GM18505 (cell line): ENCODE results near the gene CLDND2.
A peak's percentile ranks its signal among the peaks of the same experiment; 100 is the strongest.

Experiments used
- ATAC-seq: cut with Tn5 transposase; IDR thresholded peaks from one replicate; pipeline ENCODE4 v1.9.1; 2021; ENCODE audit not compliant: unreplicated experiment
- POLR2A ChIP-seq: IDR thresholded peaks from 4 replicates; pipeline ENCODE4 v1.6.1; 2011; ENCODE audit warnings: borderline replicate concordance; ENCODE audit not compliant: insufficient read depth, insufficient read length; ENCODE audit errors: extremely low read depth

CLDND2 gene

DNA sequence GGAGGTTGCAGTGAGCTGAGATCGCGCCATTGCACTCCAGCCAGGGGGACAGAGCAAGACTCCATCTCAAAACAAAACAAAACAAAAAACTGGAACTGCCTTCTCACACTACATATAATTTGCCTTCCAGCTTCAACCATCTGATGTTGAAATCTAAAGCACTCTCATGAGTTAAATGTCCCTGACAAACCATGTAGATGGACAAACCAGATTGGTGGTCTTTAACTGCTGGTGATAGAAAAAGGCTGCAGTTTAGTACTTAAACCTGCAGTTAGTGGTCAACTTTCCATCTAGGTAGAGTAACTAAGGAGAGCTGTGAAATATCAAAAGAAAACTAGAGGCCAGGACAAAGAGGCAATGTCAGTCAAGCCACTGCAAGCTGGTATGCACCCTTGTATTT lies 27.4 kb upstream of the CLDND2 start:
- no peak for TF ChIP-seq POLR2A
- ATAC-seq, result no peak

DNA sequence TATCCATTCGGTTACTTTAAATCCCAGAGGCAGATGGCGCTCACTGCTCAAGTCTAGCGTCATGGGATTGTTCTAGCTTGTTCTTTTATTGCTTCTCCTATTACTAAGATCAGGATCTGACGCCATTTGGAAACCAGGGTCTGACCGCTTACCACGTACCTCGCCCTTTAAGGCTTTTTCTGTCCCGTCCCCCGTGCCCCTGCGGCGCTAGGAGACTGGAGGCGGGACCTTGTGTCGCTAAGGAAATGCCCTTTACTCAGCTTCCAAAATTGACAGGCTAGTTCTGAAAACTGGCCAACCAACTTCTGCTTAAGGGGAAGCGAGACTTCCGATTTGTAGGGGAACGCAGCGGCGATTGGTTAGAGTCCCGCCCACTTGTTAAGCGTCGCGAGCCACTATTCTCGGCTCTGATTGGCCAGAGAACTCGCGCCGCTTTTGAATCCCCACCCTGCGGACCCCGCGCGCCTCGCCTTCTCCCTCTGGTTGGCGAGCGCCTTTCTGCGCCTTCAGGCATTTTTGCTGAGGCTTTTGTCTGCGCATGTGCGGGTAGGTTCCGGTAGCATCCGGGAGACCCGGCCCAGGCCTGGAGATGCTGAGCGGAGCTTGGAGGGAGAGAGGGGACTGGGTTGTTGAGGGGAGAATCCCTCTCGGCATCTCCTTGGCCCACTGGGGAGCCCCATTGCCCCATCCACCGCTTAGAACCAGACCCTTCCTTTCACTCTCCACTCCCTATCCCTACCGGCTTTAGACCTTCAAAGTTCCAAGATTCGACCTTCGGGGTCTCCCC lies 25.4 kb upstream of the CLDND2 start:
- peak; percentile 81 for TF ChIP-seq POLR2A
- ATAC-seq, result peak; percentile 82

DNA sequence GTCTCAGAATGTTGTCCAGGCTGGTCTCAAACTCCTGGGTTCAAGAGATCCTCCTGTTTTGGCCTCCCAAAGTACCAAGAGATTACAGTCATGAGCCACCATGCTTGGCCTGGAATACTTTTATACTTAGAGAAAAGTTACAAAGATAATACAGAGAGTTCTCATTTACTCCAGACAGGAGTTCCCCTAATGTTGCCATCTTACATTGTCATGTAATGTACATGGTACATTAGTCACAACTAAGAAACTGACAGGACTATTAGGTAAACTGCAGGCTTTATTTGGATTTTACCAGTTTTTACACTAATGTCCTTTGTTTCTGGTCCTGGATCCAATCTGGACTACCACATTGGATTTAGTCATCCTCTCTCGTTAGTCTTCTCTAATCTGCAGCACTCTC lies 23.9 kb upstream of the CLDND2 start:
- no peak for ATAC-seq
- no peak for TF ChIP-seq POLR2A

DNA sequence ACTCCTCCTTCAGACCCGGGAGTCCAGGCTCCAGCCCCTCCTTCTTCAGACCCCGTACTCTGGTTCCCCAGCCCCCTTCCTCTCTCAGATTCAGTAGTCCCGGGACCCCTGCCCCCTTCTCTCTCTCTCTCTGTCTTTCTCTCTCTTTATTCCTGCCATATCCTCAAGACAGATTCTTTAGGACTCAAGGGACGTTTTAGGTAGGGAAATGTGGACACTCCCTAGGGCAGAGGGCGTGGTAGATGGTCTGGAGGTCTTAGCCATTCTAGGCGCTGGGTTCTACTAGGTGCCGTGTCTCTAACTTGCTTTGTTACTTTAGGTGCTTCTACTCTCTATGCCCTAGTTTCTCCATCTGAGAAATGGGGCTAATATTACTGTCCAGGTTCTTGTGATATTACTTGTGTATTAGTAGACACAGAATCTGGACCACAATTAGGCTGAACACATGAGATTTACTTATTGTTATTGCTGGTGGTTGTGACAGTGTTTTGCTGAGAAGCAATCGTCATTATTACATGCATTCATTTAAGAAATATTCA lies 22.3 kb upstream of the CLDND2 start:
- no peak for ATAC-seq
- TF ChIP-seq POLR2A, result no peak

DNA sequence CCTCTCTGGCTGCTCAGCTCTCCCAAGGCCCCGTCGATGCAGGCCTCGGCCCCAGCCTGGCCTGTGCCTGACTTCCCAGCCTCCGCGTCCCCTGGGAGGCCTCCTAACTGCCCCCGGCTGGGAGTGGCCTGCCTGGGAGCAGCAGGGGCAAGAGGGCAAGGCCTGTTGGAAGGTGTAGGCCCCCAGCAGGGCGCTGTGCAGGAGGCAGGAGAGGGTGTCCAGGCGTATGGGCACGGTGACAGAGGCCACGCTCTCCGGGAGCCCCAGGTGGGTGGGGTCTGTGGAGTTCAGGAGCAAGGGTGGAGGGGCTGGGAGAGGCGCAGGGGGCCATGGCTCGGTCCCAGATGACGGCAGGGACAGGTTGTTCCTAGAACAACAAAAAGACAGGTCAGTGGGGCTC lies 20.3 kb upstream of the CLDND2 start:
- no peak for ATAC-seq
- no peak for TF ChIP-seq POLR2A

DNA sequence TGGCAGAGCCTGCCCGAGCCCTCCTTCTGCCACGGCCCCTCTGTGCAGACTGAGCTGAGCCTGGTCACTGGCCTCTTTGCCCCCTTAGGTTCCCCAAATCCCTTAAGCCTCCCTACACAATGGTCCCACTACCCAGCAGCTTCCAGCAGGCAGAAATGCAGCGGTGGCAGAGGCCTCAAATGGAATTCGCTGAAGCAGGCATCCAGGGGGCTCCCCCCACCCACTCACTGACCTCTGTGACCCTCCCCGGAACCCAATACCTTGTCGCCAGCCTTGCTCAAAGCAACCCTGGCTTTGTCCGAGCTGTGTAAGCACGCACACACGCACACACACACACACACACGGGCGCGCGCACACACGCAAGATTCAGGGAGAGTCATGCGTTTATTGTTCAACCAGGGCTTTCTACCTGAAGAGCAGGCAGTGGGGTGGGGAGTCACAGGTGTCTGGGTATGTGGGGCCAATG lies 19.2 kb upstream of the CLDND2 start, which contains the start of gene LIM2:
LIM2 (minus strand) TSS at position 51 of the 466 bp plus-strand sequence. CDS start 531 bp downstream, outside the sequence.
- no peak for TF ChIP-seq POLR2A
- ATAC-seq, result no peak

DNA sequence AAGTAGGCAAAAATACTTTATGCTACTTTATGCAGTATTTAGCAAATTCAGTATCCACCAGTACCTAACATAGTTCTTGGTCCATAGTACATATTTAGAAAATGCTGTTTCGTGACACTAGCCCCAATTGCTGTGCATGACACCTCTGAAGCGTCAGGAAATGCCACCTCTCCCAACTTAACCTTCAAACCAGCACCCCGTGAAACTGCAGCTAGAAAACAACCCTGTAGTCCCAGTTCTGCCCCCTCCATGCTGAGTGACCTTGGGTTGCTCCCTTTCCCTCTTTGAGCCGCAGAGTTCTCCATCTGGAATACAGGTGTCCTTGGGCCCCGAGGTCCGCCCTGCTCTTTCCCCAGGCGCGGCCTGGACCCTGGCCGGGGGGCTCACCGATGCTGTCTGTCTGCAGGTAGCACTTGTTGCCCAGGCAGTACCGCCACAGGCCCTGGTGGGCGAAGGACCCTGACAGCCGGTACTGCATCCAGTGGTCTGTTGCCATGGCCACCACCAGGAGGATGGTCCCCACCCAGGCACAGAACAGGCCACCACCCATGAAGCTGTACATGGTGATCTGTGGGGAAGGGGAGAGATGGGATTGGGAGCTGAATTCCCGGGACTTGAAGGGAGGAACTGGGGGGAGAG lies 18.2 kb upstream of the CLDND2 start:
- no peak for TF ChIP-seq POLR2A
- ATAC-seq, result no peak

DNA sequence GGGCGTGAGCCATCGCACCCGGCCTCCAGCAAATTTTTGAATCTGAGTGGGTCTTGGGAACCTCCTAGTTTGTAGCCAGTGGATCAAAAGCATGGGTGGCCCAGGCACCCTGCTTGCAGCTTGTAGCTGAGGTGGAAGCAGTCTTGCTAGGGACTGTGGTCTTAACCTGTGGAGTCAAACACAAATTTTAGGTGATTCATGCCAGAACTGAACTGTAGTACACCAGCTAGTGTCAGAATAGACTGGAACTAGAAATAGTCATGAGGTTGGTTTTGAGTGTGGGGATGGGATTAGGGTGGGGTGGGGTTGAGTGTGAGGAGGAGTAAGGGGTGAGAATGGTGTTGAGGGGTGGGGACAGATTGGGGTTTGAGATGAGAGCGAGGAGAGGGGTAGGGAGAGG lies 13.2 kb upstream of the CLDND2 start:
- no peak for ATAC-seq
- no peak for TF ChIP-seq POLR2A

DNA sequence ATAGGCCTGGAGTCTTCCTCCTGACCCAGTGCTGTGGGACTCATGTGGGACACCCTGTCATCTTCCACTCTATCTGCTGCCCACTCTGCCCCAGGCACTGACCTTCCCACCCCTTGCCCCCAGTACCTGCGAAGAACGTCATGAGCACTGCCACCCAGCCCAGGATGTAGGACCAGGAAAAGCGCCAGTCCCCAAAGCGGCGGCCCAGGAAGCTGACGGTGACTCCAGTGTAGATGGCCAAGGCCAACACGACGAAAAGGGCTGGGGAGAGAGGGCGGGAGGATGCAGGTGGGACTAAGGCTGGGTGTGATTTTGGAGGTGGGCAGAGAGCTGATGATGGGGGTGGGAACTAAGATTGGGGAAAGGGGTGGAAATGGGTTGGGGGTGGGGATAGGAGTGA lies 11.6 kb upstream of the CLDND2 start:
- no peak for ATAC-seq
- no peak for TF ChIP-seq POLR2A

DNA sequence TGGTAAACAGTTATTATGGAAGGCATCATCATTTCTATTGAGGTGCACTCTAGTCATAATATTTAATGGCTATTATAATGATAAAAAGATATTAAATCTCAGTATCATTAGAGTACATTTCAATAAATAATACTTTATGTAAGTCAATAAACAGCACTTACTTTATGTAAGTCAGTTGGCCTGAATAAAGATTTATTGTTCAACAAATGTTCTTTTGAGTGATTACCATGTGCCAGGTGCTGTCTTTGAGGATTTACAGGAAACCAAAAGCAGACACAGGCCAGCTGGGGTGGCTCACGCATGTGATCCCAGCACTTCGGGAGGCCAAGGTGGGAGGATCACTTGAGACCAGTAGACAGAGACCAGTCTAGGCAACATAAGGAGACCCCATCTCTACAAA lies 8.6 kb upstream of the CLDND2 start:
- no peak for TF ChIP-seq POLR2A
- ATAC-seq, result no peak

DNA sequence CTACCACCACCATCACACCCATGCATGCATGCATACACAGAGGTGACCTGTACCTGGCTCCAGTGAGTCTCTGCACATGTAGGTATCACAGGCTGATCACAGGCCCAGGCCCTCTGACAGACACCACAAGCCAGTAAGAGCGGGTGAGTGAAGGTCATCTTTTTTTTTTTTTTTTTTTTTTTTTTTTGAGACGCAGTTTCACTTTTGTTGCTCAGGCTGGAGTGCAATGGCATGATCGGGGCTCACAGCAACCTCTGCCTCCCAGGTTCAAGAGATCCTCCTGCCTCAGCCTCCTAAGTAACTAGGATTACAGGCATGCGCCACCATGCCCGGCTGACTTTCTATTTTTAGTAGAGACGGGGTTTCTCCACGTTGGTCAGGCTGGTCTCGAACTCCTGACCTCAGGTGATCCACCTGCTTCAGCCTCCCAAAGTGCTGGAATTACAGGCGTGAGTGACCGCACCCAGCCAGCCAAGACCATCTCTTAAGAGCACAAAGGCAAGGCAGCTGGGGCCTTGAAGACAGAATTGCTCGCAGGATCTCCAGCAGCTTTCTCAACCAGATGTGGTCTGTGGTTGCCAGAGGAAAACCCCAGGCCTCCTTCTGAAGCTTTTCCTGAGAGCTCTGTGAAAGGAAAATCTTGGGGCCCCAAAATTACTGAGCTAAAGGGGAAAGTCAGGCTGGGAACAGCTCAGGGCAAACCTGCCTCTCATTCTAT lies 6.9 kb upstream of the CLDND2 start:
- no peak for ATAC-seq
- no peak for TF ChIP-seq POLR2A

DNA sequence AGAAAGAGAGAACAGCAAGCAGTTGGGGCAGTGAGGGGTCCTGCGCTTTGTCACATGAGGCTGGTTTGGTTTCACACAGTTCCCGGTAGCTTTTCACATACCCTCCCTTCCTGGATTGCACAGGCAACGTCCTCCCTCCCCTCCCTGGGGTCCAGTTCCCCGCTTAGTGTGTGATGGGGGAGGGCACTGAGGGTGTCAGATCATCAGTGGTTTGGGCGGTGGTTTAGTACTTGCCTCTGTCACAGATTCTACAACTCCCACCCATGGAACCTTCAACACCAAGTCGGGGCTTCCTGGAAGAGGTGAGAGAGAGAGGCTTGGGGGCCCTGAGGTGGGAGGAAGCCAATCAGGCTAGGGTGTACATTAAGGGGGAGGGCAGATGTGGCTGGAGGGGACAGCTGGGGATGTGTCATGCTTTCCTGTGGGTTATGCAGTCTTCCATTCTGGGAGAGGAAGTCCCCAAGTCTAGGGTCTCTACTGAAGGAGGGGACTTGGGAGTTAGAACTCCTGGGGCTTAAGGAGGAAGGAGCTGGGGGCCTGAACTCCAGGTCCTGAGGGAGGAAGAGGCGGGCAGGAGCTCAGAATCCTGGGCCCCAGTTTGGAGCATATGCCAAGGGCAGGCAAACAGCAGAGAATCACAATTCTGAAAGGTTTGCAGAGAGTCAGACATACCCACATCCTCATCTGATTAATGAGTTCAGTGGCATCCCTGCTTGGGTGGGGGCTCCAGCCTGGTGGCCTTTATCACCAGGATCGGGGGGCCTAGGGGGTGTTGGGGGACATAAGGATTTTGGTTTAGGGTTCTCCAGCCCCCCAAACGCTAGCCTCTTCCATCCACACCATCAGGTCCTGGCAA lies 4.1 kb upstream of the CLDND2 start, which contains the start of gene NKG7:
NKG7 (minus strand) TSS at position 6 of the 856 bp plus-strand sequence. CDS start 119 bp downstream, outside the sequence.
- no peak for TF ChIP-seq POLR2A
- ATAC-seq, result no peak
